VCaP (cell line): ENCODE measurements around the gene VIPR2.
A peak's percentile ranks its signal among the peaks of the same experiment; 100 is the strongest.

Experiments
- H3K27ac ChIP-seq: fragments of 450-650 bp; 2 replicates; pipeline ENCODE4 v1.5.1; 2017
- TF ChIP-seq, protein P1 (sequence below): fragments of 450-650 bp; conservative IDR thresholded peaks from 2 replicates; pipeline ENCODE4 v1.5.1; 2017; ENCODE audit warnings: mild to moderate bottlenecking, moderate library complexity

Gene VIPR2

DNA sequence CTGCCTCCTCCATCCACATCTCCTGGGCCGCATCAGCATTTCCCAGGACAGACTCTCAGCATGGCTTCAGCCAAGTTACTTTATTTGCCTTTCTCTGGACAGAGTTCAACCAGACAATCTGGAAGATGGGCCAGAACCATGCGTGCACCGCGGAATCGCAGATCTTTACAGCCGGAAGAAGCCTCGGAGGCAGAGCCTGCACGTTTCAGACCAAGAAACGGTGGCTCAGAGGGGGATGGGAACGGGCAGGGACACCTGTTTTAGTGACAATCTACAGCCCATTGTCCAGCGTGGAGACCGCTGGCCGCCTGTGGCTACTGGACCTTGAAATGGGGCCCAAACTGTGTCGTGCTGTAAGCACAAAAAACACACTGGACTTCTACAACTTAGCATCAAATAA lies 3.5 kb downstream of the VIPR2 start:
- H3K27ac ChIP-seq, result peak overlapping the region; percentile 51; the same call in 1 of the 2 replicates
- TF ChIP-seq, protein P1, sequence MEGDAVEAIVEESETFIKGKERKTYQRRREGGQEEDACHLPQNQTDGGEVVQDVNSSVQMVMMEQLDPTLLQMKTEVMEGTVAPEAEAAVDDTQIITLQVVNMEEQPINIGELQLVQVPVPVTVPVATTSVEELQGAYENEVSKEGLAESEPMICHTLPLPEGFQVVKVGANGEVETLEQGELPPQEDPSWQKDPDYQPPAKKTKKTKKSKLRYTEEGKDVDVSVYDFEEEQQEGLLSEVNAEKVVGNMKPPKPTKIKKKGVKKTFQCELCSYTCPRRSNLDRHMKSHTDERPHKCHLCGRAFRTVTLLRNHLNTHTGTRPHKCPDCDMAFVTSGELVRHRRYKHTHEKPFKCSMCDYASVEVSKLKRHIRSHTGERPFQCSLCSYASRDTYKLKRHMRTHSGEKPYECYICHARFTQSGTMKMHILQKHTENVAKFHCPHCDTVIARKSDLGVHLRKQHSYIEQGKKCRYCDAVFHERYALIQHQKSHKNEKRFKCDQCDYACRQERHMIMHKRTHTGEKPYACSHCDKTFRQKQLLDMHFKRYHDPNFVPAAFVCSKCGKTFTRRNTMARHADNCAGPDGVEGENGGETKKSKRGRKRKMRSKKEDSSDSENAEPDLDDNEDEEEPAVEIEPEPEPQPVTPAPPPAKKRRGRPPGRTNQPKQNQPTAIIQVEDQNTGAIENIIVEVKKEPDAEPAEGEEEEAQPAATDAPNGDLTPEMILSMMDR, result no peak

GRCh38 chr7:159140170-159140910 lies 4.3 kb downstream of the VIPR2 start:
- H3K27ac ChIP-seq, result peak overlapping the region; percentile 51
- TF ChIP-seq, protein P1, result no peak

- TF ChIP-seq, protein P1, result no peak
- peak overlapping the region; percentile 51 for H3K27ac ChIP-seq
Measured at GRCh38 chr7:159139639-159140038, 5.0 kb downstream of the VIPR2 start.

- peak overlapping the region; percentile 51 for H3K27ac ChIP-seq
- TF ChIP-seq, protein P1, result no peak
Measured at GRCh38 chr7:159139202-159139601, 5.5 kb downstream of the VIPR2 start.

DNA sequence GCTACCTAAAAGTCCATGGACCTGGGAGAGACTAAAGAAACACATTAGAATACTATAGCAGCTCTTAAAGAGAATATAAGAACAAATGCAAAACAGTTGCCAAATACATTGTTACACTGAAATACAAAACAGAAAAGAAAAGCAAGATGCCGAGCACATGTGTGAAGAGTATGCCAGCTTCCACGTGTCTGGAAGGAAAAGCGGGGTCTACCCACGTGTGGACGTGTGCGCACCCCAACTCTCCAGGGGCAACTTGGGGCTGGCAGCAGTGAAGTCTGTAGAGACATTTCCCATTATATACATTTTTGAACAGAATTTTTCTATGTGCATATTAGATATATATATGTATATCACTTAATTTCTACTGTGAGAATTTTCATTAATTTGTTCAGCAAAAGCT lies 6.2 kb downstream of the VIPR2 start:
- TF ChIP-seq, protein P1, result no peak
- no peak overlapping the region for H3K27ac ChIP-seq

GRCh38 chr7:159137906-159138305 lies 6.8 kb downstream of the VIPR2 start:
- TF ChIP-seq, protein P1, result no peak
- no peak overlapping the region for H3K27ac ChIP-seq

- TF ChIP-seq, protein P1, result no peak
- H3K27ac ChIP-seq, result no peak overlapping the region
Measured at GRCh38 chr7:159136846-159137245, 7.8 kb downstream of the VIPR2 start.
